Measurements from ENCODE around the gene CYGB.

DNA sequence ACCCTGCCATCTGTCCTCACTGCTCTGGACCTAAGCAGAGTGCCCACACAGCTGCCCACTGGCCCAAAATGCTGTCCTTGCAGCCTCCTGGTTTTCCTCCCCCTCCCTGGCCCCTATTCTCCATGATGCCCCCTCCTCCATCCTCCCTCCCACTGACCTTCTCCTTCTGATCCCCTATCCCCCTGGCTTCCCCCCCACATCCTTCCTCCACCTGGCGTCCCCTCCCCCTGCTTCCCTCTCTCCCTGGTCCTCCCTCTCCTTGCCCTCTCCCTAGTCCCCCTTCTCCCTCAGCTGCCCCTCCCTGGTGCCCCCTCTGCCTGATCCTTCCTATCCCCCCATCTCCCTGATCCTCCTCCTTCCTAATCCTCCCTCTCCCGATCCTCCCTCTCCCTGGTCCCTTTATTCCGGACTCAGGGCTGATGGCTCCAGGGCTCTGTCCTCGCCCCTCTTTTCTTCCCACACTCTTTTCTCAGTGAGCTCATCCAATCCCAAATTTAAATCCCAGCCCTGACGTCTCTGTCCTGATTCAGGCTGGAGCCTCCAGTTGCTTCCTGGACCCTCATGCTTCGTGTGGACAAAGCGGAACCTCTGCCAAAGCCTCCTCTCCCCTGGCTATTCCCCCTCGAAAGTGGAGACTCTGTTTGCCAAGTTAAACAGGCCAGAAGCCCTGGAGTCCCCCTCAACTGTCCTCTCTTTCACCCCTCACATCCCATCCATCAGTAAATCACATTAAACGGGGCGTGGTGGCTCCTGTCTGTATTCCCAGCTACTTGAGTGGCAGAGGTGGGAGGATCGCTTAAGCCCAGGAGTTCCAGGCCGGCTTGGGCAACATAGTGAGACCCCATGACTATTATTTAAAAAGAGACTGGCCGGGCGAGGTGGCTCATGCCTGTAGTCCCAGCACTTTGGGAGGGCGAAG is 18.2 kb downstream of the CYGB start:
- no peak for TF ChIP-seq ZFP3 (tag by site-specific recombination; IDR thresholded peaks at IDR 0.05; ENCODE audit: low read depth)
- TF ChIP-seq, protein P1, sequence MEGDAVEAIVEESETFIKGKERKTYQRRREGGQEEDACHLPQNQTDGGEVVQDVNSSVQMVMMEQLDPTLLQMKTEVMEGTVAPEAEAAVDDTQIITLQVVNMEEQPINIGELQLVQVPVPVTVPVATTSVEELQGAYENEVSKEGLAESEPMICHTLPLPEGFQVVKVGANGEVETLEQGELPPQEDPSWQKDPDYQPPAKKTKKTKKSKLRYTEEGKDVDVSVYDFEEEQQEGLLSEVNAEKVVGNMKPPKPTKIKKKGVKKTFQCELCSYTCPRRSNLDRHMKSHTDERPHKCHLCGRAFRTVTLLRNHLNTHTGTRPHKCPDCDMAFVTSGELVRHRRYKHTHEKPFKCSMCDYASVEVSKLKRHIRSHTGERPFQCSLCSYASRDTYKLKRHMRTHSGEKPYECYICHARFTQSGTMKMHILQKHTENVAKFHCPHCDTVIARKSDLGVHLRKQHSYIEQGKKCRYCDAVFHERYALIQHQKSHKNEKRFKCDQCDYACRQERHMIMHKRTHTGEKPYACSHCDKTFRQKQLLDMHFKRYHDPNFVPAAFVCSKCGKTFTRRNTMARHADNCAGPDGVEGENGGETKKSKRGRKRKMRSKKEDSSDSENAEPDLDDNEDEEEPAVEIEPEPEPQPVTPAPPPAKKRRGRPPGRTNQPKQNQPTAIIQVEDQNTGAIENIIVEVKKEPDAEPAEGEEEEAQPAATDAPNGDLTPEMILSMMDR (tag by site-specific recombination; IDR thresholded peaks at IDR 0.05): no peak
- TF ChIP-seq ZNF561 (tag by site-specific recombination; IDR thresholded peaks at IDR 0.05; ENCODE audit: borderline replicate concordance): no peak
- TF ChIP-seq, protein P2, sequence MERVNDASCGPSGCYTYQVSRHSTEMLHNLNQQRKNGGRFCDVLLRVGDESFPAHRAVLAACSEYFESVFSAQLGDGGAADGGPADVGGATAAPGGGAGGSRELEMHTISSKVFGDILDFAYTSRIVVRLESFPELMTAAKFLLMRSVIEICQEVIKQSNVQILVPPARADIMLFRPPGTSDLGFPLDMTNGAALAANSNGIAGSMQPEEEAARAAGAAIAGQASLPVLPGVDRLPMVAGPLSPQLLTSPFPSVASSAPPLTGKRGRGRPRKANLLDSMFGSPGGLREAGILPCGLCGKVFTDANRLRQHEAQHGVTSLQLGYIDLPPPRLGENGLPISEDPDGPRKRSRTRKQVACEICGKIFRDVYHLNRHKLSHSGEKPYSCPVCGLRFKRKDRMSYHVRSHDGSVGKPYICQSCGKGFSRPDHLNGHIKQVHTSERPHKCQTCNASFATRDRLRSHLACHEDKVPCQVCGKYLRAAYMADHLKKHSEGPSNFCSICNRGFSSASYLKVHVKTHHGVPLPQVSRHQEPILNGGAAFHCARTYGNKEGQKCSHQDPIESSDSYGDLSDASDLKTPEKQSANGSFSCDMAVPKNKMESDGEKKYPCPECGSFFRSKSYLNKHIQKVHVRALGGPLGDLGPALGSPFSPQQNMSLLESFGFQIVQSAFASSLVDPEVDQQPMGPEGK (tag by site-specific recombination; IDR thresholded peaks at IDR 0.05): no peak
- TF ChIP-seq MZF1 (tag by site-specific recombination; IDR thresholded peaks at IDR 0.05; ENCODE audit: borderline replicate concordance): no peak
- no peak for TF ChIP-seq ZIC2 (tag by site-specific recombination; IDR thresholded peaks at IDR 0.05)
- TF ChIP-seq ZNF23 (tag by site-specific recombination; IDR thresholded peaks at IDR 0.05; ENCODE audit: borderline replicate concordance): no peak
- TF ChIP-seq REST (tag by site-specific recombination; IDR thresholded peaks at IDR 0.05): no peak
- no peak for TF ChIP-seq ZNF302 (tag by site-specific recombination; IDR thresholded peaks at IDR 0.05; ENCODE audit: low read depth)
- TF ChIP-seq ZNF121 (tag by site-specific recombination; IDR thresholded peaks at IDR 0.05): peak; percentile 57; the same call in 1 of the 2 replicates
